HG03457 (cell line): Measurements from ENCODE around the gene OR5AU1.

Experiments
- ATAC-seq: cut with Tn5 transposase; IDR thresholded peaks from one replicate; pipeline ENCODE4 v1.9.1; 2021; ENCODE audit warnings: moderate number of reproducible peaks; ENCODE audit not compliant: unreplicated experiment

The OR5AU1 gene

DNA sequence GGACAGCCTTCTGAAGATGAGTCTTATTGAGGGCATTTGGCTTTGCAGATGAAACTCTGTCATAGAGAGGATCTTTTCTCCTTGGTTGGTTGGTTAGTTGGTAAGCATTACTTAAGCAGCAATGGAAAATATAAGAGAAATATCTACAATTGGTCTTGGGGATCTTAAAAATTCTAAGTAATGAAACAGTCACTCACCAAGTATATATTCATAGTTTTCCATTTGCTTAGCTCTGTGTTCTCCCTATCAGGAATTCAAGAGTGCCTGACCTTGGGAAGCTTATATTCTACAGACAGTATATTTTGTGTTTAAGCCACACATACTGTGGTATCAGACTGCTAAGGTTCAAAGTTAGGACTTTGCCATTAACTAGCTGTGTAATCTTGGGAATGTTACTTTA, at the start of gene OR5AU1:
Gene OR5AU1, minus strand, starts transcription at position 101 of the 400 bp plus-strand sequence. CDS start 191 bp downstream, outside the sequence.
- ATAC-seq = no peak

DNA sequence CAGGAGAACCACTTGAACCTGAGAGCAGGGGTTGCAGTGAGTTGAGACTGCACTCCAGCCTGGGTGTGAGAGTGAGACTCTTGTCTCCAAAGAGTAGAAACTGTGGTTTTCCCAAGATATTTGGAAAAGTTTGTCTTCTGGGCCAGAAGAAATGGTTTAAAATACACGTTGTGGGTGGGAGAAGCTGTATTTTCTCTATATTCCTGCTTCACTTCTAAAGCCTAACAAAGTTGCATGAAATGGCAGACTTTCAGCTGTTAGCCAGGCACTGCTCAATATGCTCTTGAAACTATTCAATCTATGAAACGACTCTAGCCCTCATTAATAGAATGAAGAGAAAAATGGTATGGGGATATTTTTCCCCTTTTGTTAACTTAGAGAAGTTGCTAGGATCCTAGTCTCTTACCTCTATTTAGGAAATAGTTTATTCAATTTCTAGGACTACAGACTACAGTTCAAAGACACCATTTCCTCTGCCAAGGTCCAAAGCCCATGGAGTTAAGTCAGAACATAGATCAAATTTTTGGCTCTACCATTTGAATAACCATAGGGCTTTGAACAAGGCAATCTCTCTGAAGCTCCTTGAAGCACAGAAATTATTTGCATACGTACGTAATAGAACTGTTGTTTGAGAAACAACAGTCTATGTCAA, 49.3 kb upstream of the OR5AU1 start:
- ATAC-seq = no peak

DNA sequence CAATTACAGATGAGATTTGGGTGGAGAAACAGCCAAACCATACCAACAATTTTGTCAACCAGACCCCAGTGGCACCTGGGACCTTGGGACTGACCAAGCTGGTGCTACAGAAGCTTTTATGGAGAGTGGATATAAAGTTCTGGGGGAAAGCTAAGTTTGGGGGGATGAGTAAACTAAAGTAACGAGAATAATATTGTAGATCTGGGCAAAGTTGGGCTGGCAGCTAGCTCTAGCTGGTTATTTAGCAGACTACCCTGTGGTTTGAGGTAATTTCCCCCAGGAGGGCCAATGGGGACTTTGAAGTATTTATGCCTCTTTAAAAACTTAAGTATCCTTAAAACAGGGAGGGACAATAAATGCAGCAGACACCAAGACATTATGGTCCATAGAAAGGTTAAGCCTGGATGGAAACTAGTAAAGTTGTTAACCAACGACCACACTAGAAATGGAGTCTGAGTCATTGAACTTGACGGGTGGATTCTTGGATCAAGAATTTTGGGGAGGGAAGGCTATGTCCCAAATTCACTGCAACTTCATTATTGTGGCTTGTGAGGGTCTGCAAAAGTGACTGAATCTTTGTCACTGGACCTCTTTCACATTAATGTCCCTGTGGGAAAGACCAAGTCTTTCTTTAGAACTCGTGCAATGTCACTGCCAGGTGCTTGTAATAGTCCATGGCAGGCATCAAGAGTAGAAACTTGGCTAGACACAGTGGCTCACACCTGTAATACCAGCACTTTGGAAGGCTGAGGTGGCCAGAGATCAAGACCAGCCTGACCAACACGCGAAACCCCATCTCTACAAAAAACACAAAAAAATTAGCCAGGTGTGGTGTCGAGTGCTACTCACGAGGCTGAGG, 48.5 kb upstream of the OR5AU1 start:
- no peak for ATAC-seq

DNA sequence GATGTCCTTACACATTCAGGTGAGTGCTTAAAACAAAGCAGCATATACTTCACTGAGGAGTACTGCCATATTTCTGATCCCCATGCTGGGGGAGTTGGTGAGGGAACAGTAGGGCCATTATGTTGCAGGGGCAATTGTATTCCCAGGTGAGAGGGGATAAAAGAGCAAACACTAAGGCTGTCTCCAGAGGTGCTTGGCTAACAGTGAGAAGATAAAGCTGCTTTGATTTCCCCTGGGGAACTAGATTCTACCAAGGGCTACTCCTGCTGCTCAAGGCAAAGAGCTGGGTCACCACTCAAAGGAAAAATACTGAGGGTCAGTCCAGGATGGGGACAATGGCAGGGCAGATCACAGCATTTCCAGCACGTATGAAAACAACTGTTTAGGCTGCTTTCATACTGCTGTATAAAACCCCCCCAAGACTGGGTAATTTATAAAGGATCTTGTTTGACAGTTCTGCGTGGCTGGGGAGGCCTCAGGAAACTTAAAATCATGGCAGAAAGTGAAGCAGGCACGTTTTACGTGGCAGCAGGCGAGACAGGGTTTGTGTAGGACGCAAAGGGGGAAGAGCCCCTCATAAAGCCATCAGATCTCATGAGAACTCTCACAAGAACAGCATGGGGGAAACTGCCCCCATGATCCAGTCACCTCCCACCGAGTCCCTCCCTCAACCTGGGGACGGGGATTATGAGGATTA, 47.8 kb upstream of the OR5AU1 start:
- ATAC-seq = no peak

DNA sequence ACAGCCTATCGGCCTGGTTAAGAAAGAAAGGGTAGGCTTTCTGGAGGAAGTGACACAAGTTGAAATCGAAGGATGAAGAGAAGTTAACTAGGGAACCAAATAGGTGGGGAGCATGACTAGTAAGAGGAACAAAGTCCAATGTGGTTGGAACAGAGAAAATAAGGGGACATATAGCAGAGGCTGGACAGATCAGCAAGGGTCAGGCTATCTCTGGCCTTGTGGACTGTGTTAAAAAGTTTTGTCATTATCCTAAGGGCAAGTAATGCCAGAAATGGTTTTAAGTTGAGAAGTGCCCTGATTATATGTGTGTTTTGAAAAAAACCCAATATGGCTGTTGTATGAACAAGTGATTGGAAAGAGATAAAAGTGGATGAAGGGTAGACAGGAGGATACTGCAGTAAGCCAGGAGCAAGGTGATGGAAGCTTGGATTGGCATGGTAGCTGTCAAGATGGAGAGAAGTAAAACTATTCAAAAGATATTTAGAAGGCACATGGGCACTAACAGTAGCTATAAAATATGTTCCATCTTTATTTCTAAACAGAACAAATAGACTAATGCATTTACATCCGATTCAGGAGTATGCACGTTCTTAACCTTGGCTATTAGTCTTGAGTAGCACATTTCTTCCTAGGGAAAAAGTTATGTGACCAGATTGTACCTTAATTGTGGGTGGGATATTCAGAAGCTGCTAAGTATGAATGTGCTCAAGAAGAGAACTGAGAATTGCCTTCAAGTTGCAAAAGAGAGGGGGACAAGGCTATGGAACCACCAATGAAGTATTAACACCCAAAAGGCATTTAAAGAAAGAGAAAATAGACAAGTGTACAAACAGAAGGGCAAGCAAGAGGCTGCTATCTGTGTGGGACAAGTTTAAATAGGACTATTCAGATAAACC, 46.8 kb upstream of the OR5AU1 start:
- no peak for ATAC-seq

DNA sequence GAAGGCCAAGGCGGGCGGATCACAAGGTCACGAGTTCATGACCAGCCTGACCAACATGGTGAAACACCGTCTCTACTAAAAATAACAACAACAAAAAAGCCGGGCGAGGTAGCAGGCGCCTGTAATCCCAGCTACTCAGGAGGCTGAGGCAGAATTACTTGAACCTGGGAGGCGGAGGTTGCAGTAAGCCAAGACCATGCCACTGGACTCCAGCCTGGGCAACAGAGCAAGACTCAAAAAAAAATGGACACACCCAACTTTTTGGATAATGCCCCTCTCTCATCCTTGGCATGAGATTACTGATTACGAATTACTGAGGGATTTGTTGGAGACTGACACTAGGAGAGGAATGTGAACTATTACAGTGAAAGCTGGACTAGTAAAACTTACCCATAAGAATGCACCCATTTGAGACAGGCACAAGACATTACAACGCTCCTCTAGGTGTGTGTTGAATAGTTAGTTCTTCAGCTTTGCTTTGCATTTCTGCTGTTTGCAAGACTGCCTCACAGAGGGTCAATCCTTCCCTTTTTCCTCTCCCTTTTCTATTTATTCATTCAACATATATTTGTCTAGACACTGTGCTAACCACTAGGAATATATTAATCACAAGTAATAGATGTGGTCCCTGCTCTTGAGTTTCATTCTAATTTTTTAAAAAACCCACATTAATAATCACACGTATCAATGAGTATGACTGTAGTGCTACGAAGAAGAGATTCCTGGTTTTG, 46.0 kb upstream of the OR5AU1 start:
- ATAC-seq = no peak

DNA sequence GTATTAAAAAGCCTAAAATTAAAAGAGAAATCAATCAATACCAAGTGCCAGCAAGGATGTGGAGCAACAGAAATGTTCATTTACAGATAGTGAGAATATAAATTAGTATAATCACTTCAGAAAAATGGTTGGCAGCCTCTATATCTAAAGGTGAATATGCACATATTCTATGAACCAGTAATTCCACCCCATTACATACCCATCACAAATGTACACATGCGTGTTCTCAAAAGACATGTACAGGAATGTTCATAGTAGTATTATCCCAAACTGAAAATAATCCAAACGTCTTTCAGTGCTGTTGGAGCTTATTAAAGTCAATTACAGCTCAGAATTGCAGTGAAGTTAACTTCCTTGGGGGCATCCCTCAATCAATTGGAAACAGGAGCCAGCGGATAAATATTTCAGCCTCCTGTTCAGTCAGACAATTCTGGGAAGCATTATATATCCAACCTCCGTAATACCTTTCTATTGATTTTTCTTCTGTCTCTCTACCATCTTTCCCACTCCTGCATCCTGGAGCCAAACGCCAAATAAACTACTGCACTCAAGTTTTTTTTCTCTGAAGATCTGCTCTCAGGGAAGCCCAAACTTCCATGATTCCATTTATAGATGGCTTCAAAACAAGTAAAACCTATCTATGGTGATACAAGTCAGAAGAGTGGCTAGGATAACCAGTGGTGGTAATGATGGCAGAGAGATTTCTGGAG, 45.0 kb upstream of the OR5AU1 start:
- ATAC-seq = no peak

DNA sequence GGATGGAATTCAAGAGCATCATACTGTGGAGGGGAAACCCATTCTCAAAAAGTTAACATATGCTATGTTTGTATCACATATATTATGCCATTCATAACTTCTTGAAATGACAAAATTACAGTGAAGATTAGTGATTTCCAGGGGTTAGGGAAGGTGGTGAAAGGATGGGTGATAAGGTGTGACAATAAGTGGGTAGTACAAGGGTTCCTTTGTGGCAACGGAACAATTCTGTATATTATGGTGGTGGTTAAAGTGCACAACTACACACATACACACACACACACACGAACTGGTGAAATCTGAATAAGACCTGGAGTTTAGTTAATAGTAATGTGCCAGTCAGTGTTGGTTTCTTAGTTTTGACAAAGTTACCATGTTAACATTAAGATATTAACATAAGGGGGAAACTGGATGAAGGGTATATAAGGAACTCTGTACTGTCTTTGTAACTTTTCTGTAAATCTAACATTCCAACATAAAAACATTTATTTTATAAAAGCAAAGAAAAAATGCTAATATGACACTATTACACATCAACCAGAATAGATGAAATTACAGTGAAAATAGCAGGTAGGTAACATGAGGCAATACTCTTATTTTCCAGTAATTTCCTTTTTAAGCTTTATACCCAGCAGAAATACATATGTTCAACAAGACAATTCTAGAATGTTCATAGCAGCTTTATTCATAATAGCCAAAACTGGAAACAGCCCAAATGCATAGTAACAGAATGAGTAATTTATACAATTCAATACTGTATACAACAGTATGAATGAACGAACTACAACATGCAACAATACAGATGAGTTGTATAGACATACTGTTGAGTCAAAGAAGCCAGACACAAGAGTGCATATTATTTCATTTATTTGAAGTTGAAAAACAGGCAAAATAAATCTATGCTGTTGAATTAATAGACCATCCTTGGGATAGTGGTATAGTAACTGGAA, 44.0 kb upstream of the OR5AU1 start:
- no peak for ATAC-seq

DNA sequence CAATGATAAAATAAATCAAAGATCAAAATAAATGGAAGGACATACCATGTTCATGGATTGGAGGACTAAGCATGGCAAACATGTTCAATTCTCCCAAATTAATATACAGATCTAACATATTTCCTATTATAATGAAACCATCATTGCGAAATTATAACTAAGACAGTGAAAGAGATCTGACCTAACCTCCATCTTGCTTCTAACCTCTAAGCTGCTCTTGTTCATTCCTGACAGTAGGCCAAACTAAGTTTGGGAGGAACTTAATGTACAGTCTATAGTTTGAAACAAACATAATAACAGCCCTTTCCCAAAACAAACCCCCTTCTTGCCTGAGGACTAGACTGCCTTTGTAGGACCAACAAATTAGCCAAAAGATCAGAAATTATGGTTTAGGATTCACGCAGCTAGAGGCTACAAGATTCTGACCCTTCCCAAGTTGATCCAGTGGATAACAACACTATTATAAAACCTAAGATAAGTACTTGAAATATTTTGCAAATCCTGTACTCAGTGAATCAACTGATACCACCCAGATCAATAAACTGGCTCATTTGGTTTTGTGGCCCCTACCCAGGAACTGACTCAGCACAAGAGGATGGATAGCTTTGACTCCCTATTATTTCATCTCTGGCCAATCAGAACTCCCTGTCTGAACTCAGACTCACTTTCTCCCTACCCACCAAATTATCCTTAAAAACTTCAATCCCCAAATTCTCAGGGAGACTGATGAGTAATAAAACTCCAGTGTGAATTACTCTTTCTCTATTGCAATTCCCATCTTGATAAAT, 41.7 kb upstream of the OR5AU1 start:
- no peak for ATAC-seq

DNA sequence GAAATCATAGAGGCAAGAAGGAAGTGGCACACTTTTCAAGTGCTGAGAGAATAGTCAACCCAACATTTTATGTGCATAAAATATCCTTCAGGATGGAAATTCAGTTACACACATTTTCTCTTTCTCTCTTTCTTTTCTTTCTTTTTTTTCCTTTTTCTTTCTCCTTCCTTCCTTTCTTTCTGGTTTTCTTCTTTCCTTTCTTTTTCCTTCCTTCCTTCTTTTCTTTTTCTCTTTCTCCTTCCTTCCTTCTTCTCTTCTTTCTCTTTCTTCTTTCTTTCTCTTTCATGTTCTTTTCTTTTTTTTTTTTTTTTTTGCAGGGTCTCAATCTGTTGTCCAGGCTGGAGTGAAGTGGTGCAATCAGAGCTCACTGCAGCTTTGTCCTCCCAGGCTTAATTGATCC, 38.7 kb upstream of the OR5AU1 start:
- ATAC-seq = no peak

DNA sequence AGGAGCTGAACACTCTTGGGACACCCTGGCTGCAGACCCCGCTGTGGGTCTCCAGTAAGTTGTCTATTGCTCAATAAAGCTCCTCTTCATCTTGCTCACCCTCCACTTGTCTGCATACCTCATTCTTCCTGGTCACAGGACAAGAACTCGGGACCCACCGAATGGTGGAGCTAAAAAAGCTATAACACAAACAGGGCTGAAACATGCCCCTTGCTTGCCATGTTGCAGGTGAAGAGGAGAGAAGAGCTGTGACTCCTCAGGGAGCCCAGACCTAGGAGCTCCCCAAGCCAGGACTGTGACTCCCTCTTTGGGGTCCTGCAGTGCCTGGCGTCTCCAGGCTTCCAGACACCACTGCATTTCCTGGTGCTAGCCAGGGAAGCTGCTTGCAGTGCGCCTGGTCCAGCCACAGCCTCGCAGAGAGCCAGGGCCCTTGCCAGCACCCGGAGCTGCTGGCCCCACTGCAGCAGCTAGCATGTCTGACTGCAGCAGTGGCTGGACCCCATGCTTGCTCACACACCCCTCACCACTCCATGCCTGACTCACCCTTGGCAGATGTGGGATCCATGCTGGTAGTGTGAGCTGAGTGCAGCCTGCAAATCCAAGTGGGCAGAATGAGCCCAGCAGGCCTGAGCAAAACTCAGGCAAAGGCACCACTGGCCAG, 37.1 kb upstream of the OR5AU1 start:
- no peak for ATAC-seq

DNA sequence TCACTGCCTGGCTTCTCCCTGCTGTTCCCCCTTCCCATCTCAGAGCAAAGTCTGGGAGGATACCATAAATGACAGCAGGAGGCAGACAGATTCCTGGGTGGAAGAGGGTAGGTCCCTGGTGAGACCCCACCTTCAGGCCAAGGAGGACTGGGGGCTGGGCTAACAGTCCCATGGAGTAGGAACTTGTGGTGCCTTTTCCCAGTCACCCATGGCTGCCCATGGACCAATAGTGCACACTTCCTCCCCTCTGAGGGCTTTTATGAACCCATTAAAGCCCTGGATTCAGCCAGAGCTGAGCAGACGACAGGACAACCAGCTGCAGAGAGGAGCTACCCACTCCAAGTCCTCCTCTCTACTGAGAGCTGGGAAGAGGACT, 36.6 kb upstream of the OR5AU1 start:
- ATAC-seq = no peak

DNA sequence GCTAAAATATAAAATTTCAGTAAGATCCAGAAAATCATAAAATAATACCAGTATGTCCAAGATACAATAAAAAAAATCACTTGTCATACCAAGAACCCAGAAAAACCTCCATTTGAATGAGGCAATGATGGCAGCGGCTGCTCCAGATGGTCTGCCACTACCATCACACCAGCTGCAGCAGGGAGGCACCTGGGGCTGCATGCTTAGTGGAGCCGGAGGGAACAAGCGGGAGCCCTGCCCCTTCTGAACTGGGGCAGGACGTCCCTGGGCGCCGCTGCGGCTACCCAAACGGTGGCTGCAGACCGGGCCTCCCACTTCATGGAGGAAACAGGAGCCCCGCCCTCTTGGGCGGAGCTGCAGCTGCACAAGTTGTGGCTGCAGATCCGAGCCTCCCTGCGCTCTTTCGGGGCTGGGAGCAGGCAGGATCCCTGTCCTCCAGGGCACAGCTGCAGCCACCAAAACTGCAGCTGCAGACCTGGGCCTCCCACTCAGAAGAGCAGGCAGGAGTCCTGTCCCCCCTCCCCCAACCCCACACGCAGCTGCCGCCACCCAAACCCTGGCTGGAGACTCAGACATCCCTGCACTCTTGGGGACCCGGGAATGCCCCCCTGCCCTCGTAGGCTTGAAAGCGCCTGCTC, 36.1 kb upstream of the OR5AU1 start:
- ATAC-seq = no peak

DNA sequence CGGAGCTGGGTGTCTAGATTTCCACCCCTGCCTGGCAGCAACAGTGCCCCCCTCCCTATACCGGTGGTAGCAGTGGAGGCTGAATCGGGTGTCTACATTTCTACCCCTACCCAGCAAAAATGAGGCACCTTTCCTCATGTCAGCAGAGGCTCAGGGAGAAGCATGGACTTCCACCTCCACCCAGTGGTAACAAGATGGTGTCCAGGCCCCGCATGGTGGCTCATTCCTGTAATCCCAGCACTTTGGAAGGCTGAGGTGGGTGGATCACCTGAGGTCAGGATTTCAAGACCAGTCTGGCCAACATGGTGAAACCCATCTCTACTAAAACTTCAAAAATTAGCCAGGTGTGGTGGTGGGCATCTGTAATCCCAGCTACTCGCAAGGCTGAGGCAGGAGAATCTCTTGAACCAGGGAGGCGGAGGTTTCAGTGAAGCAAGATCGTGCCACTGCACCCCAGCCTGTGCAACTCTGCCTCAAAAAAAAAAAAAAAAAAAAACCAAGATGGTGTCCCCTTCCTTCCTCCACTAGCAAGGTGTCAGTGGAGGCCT, 35.5 kb upstream of the OR5AU1 start:
- ATAC-seq = no peak

DNA sequence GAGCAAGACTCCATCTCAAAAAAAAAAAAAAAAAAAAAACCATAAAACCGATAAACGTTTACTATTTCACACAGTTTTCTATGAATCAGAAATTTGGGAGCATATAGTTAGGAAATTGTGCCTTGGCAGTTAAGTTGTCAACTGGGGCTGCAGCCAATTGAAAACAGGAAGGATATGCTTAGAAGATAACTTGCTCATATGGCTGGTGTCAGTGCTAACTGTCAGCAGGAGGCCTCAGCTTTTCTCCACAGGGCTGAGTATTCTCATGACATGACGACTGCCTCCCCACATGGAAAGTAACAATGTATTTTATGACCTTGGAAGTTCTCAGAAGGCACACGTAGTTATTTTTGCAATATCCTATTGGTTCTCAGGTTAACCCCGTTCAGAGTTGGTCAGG, 29.6 kb upstream of the OR5AU1 start:
- no peak for ATAC-seq

DNA sequence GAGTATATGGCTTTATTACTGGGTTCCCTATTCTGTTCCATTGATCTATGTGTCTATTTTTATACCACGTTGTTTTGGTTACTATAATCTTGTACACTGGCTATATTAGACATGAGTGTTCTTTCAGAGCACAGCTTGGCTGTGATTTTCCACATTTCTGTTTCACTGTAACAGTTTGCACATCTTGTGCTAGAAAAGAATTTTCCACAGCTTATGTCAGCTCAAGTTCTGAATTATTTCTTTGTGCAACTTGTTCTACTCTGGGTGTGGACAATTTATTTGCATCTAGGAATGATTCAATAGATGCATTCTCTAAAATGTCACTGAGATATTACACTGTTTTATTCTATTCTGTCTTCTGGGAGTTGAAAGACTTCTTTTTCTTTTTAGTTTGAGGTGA, 28.4 kb upstream of the OR5AU1 start:
- ATAC-seq = no peak
